ENCODE measurements around the gene DEDD2.

DEDD2 gene

GRCh38 chr19:42253245-42254088, 36.0 kb upstream of the DEDD2 start:
- peak; percentile 83 for DNase-seq (ENCODE audit: insufficient read length)
- TF ChIP-seq POLR2AphosphoS5 (IDR thresholded peaks at IDR 0.05; ENCODE audit: low read depth, low read length) (no peak), POLR2A (IDR thresholded peaks at IDR 0.05; ENCODE audit: low read depth, low read length) (peak; percentile 68; the same call in 1 of the 2 replicates), TAF1 (IDR thresholded peaks at IDR 0.05; ENCODE audit: borderline replicate concordance, low read depth, low read length) (no peak)
- peak; percentile 66 for FAIRE-seq

- peak; percentile 83 for FAIRE-seq
Observed at GRCh38 chr19:42252365-42253244, 35.1 kb upstream of the DEDD2 start.

GRCh38 chr19:42251572-42252358, 34.3 kb upstream of the DEDD2 start:
- no peak for TF ChIP-seq POLR2AphosphoS5 (IDR thresholded peaks at IDR 0.05; ENCODE audit: low read depth, low read length)
- TF ChIP-seq POLR2A (IDR thresholded peaks at IDR 0.05; ENCODE audit: low read depth, low read length), result no peak
- no peak for TF ChIP-seq TAF1 (IDR thresholded peaks at IDR 0.05; ENCODE audit: borderline replicate concordance, low read depth, low read length)
- DNase-seq (ENCODE audit: insufficient read length) (no peak), FAIRE-seq (peak; percentile 69)

More at GRCh38 chr19:42252365-42253244, 35.1 kb upstream of the DEDD2 start:
- TF ChIP-seq TAF1 (IDR thresholded peaks at IDR 0.05; ENCODE audit: borderline replicate concordance, low read depth, low read length) (no peak), POLR2AphosphoS5 (IDR thresholded peaks at IDR 0.05; ENCODE audit: low read depth, low read length) (no peak; the same call in 1 of the 2 replicates), POLR2A (IDR thresholded peaks at IDR 0.05; ENCODE audit: low read depth, low read length) (no peak)
- DNase-seq (ENCODE audit: insufficient read length), result no peak

- FAIRE-seq (no peak), DNase-seq (ENCODE audit: insufficient read length) (no peak)
- TF ChIP-seq POLR2A (IDR thresholded peaks at IDR 0.05; ENCODE audit: low read depth, low read length) (no peak), TAF1 (IDR thresholded peaks at IDR 0.05; ENCODE audit: borderline replicate concordance, low read depth, low read length) (no peak), POLR2AphosphoS5 (IDR thresholded peaks at IDR 0.05; ENCODE audit: low read depth, low read length) (no peak)
Observed at GRCh38 chr19:42250666-42251531, 33.4 kb upstream of the DEDD2 start.

GRCh38 chr19:42250183-42250665, 32.7 kb upstream of the DEDD2 start:
- TF ChIP-seq TAF1 (IDR thresholded peaks at IDR 0.05; ENCODE audit: borderline replicate concordance, low read depth, low read length), result no peak
- no peak for TF ChIP-seq POLR2AphosphoS5 (IDR thresholded peaks at IDR 0.05; ENCODE audit: low read depth, low read length)
- TF ChIP-seq POLR2A (IDR thresholded peaks at IDR 0.05; ENCODE audit: low read depth, low read length), result no peak
- FAIRE-seq, result no peak
- no peak for DNase-seq (ENCODE audit: insufficient read length)

- DNase-seq (ENCODE audit: insufficient read length) (no peak), FAIRE-seq (no peak)
- TF ChIP-seq TAF1 (IDR thresholded peaks at IDR 0.05; ENCODE audit: borderline replicate concordance, low read depth, low read length) (no peak), POLR2AphosphoS5 (IDR thresholded peaks at IDR 0.05; ENCODE audit: low read depth, low read length) (no peak), POLR2A (IDR thresholded peaks at IDR 0.05; ENCODE audit: low read depth, low read length) (no peak)
Observed at GRCh38 chr19:42249769-42250168, 32.3 kb upstream of the DEDD2 start.

- no peak for TF ChIP-seq POLR2A (IDR thresholded peaks at IDR 0.05; ENCODE audit: low read depth, low read length)
- TF ChIP-seq POLR2AphosphoS5 (IDR thresholded peaks at IDR 0.05; ENCODE audit: low read depth, low read length), result no peak
- no peak for TF ChIP-seq TAF1 (IDR thresholded peaks at IDR 0.05; ENCODE audit: borderline replicate concordance, low read depth, low read length)
- no peak for DNase-seq (ENCODE audit: insufficient read length)
- FAIRE-seq, result no peak
Observed at GRCh38 chr19:42249149-42249750, 31.8 kb upstream of the DEDD2 start.

- TF ChIP-seq POLR2A (IDR thresholded peaks at IDR 0.05; ENCODE audit: low read depth, low read length), result no peak
- TF ChIP-seq POLR2AphosphoS5 (IDR thresholded peaks at IDR 0.05; ENCODE audit: low read depth, low read length), result no peak
- TF ChIP-seq TAF1 (IDR thresholded peaks at IDR 0.05; ENCODE audit: borderline replicate concordance, low read depth, low read length), result no peak
- FAIRE-seq (no peak), DNase-seq (ENCODE audit: insufficient read length) (no peak)
Observed at GRCh38 chr19:42248270-42249148, 31.0 kb upstream of the DEDD2 start.

GRCh38 chr19:42247640-42248199, 30.2 kb upstream of the DEDD2 start:
- DNase-seq (ENCODE audit: insufficient read length) (no peak), FAIRE-seq (no peak)
- TF ChIP-seq POLR2A (IDR thresholded peaks at IDR 0.05; ENCODE audit: low read depth, low read length) (no peak), TAF1 (IDR thresholded peaks at IDR 0.05; ENCODE audit: borderline replicate concordance, low read depth, low read length) (no peak), POLR2AphosphoS5 (IDR thresholded peaks at IDR 0.05; ENCODE audit: low read depth, low read length) (no peak)

All from GM12892 (cell line).